SK-N-SH treated with all-trans-retinoic acid at 6 μM for 48 hours (cell line): ENCODE data around the gene VSIG10L.

ENCODE experiments used
- ATAC-seq: fragments of 200-7000 bp; cut with Tn5 transposase; 3 replicates; pipeline ENCODE4 v1.9.1; 2020; ENCODE audit warnings: mild to moderate bottlenecking, moderate library complexity
- ARNTL ChIP-seq: fragments of 450-650 bp; formaldehyde crosslinking; IDR thresholded peaks from 2 replicates; pipeline ENCODE4 v1.5.0; 2020; ENCODE audit warnings: low read depth, mild to moderate bottlenecking, moderate library complexity, borderline replicate concordance
- BACH2 ChIP-seq: fragments of 250-450 bp; sonication (Bioruptor Pico); IDR thresholded peaks from 2 replicates; pipeline ENCODE4 v1.9.0; 2021; ENCODE audit warnings: mild to moderate bottlenecking, borderline replicate concordance
- CSDC2 ChIP-seq: fragments of 250-450 bp; sonication (Bioruptor Pico); IDR thresholded peaks from 2 replicates; pipeline ENCODE4 v1.5.0; 2020; ENCODE audit warnings: mild to moderate bottlenecking, moderate library complexity
- GLIS3 ChIP-seq: fragments of 250-450 bp; sonication (Bioruptor Pico); IDR thresholded peaks from 2 replicates; pipeline ENCODE4 v1.5.0; 2020; ENCODE audit warnings: mild to moderate bottlenecking, moderate library complexity
- ISL1 ChIP-seq: fragments of 250-450 bp; sonication (Bioruptor Pico); IDR thresholded peaks from 2 replicates; pipeline ENCODE4 v2.1.2; 2022; ENCODE audit warnings: mild to moderate bottlenecking, moderate library complexity
- OSR1 ChIP-seq: fragments of 250-450 bp; sonication (Bioruptor Pico); IDR thresholded peaks from 2 replicates; pipeline ENCODE4 v1.8.0; 2022; ENCODE audit warnings: moderate library complexity, mild to moderate bottlenecking, inconsistent platforms
- PATZ1 ChIP-seq: fragments of 250-450 bp; sonication (Bioruptor Pico); IDR thresholded peaks from 2 replicates; pipeline ENCODE4 v1.8.0; 2020; ENCODE audit warnings: mild to moderate bottlenecking, moderate library complexity, borderline replicate concordance
- POU6F1 ChIP-seq: fragments of 250-450 bp; sonication (Bioruptor Pico); IDR thresholded peaks from 2 replicates; pipeline ENCODE4 v1.8.0; 2021; ENCODE audit warnings: low read depth, mild to moderate bottlenecking, moderate library complexity, borderline replicate concordance
- PPARA ChIP-seq: fragments of 250-450 bp; sonication (Bioruptor Pico); IDR thresholded peaks from 2 replicates; pipeline ENCODE4 v1.5.0; 2020; ENCODE audit warnings: mild to moderate bottlenecking, borderline replicate concordance
- RARB ChIP-seq: fragments of 250-450 bp; sonication (Bioruptor Pico); IDR thresholded peaks from 2 replicates; pipeline ENCODE4 v1.8.0; 2021; ENCODE audit warnings: mild to moderate bottlenecking, moderate library complexity
- SNAI2 ChIP-seq: fragments of 250-450 bp; sonication (Bioruptor Pico); IDR thresholded peaks from 2 replicates; pipeline ENCODE4 v1.5.0; 2020; ENCODE audit warnings: mild to moderate bottlenecking, moderate library complexity
- TOX ChIP-seq: fragments of 250-450 bp; sonication (Bioruptor Pico); IDR thresholded peaks from 2 replicates; pipeline ENCODE4 v1.8.0; 2021; ENCODE audit warnings: mild to moderate bottlenecking, moderate library complexity, borderline replicate concordance
- ZC3H10 ChIP-seq: fragments of 250-450 bp; sonication (Bioruptor Pico); IDR thresholded peaks from 2 replicates; pipeline ENCODE4 v1.5.1; 2021; ENCODE audit warnings: mild to moderate bottlenecking, moderate library complexity
- ZFP30 ChIP-seq: fragments of 450-650 bp; formaldehyde crosslinking; IDR thresholded peaks from 2 replicates; pipeline ENCODE4 v1.5.0; 2022; ENCODE audit warnings: mild to moderate bottlenecking, moderate library complexity
- ZNF565 ChIP-seq: fragments of 450-650 bp; formaldehyde crosslinking; conservative IDR thresholded peaks from 2 replicates; pipeline ENCODE4 v1.5.0; 2020; ENCODE audit warnings: low read depth, mild to moderate bottlenecking, moderate library complexity
- ZNF70 ChIP-seq: fragments of 450-650 bp; formaldehyde crosslinking; IDR thresholded peaks from 2 replicates; pipeline ENCODE4 v1.5.0; 2020; ENCODE audit warnings: mild to moderate bottlenecking, moderate library complexity
- ZNF8 ChIP-seq: fragments of 450-650 bp; formaldehyde crosslinking; IDR thresholded peaks from 2 replicates; pipeline ENCODE4 v1.5.0; 2020; ENCODE audit warnings: mild to moderate bottlenecking, moderate library complexity
- TF ChIP-seq, protein P1 (sequence below): fragments of 250-450 bp; sonication (Bioruptor Pico); IDR thresholded peaks from 2 replicates; pipeline ENCODE4 v1.5.1; 2021; ENCODE audit warnings: mild to moderate bottlenecking, moderate library complexity
- TF ChIP-seq, protein P2 (sequence below): fragments of 250-450 bp; sonication (Bioruptor Pico); IDR thresholded peaks from 2 replicates; pipeline ENCODE4 v1.5.1; 2020; ENCODE audit warnings: low read depth, mild to moderate bottlenecking, moderate library complexity

The VSIG10L gene

GRCh38 chr19:51341976-51342580 lies at the start of gene VSIG10L:
Gene VSIG10L (minus strand): TSS chr19:51342139. CDS start chr19:51342124, 15 bp downstream.
- TF ChIP-seq ZC3H10 (no peak), TOX (CRISPR knock-in tag) (no peak), BACH2 (CRISPR knock-in tag) (no peak), PATZ1 (CRISPR knock-in tag) (no peak), POU6F1 (CRISPR knock-in tag) (no peak), RARB (CRISPR knock-in tag) (no peak), ZNF8 (CRISPR knock-in tag) (no peak), OSR1 (CRISPR knock-in tag) (no peak), CSDC2 (no peak), ARNTL (CRISPR knock-in tag) (no peak), ZFP30 (no peak), ISL1 (CRISPR knock-in tag) (no peak), ZNF70 (CRISPR knock-in tag) (no peak), PPARA (no peak), ZNF565 (CRISPR knock-in tag) (no peak), SNAI2 (no peak)
- TF ChIP-seq, protein P1, sequence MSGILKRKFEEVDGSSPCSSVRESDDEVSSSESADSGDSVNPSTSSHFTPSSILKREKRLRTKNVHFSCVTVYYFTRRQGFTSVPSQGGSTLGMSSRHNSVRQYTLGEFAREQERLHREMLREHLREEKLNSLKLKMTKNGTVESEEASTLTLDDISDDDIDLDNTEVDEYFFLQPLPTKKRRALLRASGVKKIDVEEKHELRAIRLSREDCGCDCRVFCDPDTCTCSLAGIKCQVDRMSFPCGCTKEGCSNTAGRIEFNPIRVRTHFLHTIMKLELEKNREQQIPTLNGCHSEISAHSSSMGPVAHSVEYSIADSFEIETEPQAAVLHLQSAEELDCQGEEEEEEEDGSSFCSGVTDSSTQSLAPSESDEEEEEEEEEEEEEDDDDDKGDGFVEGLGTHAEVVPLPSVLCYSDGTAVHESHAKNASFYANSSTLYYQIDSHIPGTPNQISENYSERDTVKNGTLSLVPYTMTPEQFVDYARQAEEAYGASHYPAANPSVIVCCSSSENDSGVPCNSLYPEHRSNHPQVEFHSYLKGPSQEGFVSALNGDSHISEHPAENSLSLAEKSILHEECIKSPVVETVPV (CRISPR knock-in tag): no peak
- TF ChIP-seq, protein P2, sequence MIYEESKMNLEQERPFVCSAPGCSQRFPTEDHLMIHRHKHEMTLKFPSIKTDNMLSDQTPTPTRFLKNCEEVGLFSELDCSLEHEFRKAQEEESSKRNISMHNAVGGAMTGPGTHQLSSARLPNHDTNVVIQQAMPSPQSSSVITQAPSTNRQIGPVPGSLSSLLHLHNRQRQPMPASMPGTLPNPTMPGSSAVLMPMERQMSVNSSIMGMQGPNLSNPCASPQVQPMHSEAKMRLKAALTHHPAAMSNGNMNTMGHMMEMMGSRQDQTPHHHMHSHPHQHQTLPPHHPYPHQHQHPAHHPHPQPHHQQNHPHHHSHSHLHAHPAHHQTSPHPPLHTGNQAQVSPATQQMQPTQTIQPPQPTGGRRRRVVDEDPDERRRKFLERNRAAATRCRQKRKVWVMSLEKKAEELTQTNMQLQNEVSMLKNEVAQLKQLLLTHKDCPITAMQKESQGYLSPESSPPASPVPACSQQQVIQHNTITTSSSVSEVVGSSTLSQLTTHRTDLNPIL (CRISPR knock-in tag): no peak
- ATAC-seq: no peak

DNA sequence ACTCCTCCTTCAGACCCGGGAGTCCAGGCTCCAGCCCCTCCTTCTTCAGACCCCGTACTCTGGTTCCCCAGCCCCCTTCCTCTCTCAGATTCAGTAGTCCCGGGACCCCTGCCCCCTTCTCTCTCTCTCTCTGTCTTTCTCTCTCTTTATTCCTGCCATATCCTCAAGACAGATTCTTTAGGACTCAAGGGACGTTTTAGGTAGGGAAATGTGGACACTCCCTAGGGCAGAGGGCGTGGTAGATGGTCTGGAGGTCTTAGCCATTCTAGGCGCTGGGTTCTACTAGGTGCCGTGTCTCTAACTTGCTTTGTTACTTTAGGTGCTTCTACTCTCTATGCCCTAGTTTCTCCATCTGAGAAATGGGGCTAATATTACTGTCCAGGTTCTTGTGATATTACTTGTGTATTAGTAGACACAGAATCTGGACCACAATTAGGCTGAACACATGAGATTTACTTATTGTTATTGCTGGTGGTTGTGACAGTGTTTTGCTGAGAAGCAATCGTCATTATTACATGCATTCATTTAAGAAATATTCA lies 49.2 kb upstream of the VSIG10L start:
- ATAC-seq: no peak
- no peak for TF ChIP-seq ZFP30
- no peak for TF ChIP-seq PPARA
- TF ChIP-seq, protein P2 (CRISPR knock-in tag): no peak
- no peak for TF ChIP-seq TOX (CRISPR knock-in tag)
- no peak for TF ChIP-seq POU6F1 (CRISPR knock-in tag)
- no peak for TF ChIP-seq GLIS3 (CRISPR knock-in tag)
- TF ChIP-seq PATZ1 (CRISPR knock-in tag): no peak
- no peak for TF ChIP-seq ISL1 (CRISPR knock-in tag)
- no peak for TF ChIP-seq OSR1 (CRISPR knock-in tag)
- TF ChIP-seq, protein P1 (CRISPR knock-in tag): no peak
- TF ChIP-seq CSDC2: no peak
- no peak for TF ChIP-seq ARNTL (CRISPR knock-in tag)
- no peak for TF ChIP-seq SNAI2
